IMR-90 (cell line): ENCODE data around the gene ADISSP.

Experiments used
- CTCF ChIP-seq: conservative IDR thresholded peaks from 2 replicates; pipeline ENCODE4 v1.5.1; 2012; ENCODE audit warnings: mild to moderate bottlenecking, low read depth, low read length, improper control_type of control experiment
- MAZ ChIP-seq: IDR thresholded peaks from 2 replicates; pipeline ENCODE4 v1.6.1; 2012; ENCODE audit warnings: low read depth, mild to moderate bottlenecking, low read length, improper control_type of control experiment, moderate library complexity, borderline replicate concordance
- RAD21 ChIP-seq: IDR thresholded peaks from 2 replicates; pipeline ENCODE4 v1.6.1; 2012; ENCODE audit warnings: low read length, improper control_type of control experiment
- RCOR1 ChIP-seq: IDR thresholded peaks from 2 replicates; pipeline ENCODE4 v1.6.1; 2012; ENCODE audit warnings: mild to moderate bottlenecking, low read length, improper control_type of control experiment; ENCODE audit not compliant: insufficient replicate concordance
- SMC3 ChIP-seq: fragments of 150-350 bp; IDR thresholded peaks from 2 replicates; pipeline ENCODE4 v1.6.1; 2016; ENCODE audit warnings: low read depth, mild to moderate bottlenecking, antibody characterized with exemption, low read length, moderate library complexity

- no peak for TF ChIP-seq CTCF
- TF ChIP-seq RCOR1, result no peak
- TF ChIP-seq MAZ, result no peak
- TF ChIP-seq SMC3, result no peak
- TF ChIP-seq RAD21, result no peak
These were observed 16.3 kb downstream of the ADISSP start for GRCh38 chr20:3751305-3751674.
